ENCODE results near the gene LOXL3. TPM values are rescaled to one million over a fixed set of nuclear protein-coding genes. Genes with fewer than 3 reads are reported as not detected.

The LOXL3 gene
- total and polyA plus RNA-seq, 2 experiments from 2014 or later, result 11.2 to 13.6 TPM

GRCh38 chr2:74507145-74507925 lies 46.4 kb downstream of the LOXL3 start, which contains the start of gene PCGF1:
PCGF1 (minus strand) TSS chr2:74507695; CDS start chr2:74507668, 27 bp downstream.
- TF ChIP-seq EZH2 (IDR thresholded peaks at IDR 0.05; ENCODE audit: borderline replicate concordance), result no peak
- peak; percentile 49 for TF ChIP-seq CTCF (IDR thresholded peaks at IDR 0.05; ENCODE audit: poor library complexity)
- peak within 1 kb of the TSS; percentile 93 for H3K4me2 ChIP-seq
- no peaks in the 10 kb centered on the region for H3K9me3 ChIP-seq (ENCODE audit: low read depth)
- no peaks in the 10 kb centered on the region for H3K36me3 ChIP-seq (replicated peaks; ENCODE audit: insufficient read depth, low read depth)
- H3K27me3 ChIP-seq, result peaks cover 27% of the 10 kb centered on the region
- H4K20me1 ChIP-seq (ENCODE audit: insufficient read depth, poor library complexity, severe bottlenecking), result no peaks in the 10 kb centered on the region
- no peaks in the 10 kb centered on the region for H3K9me2 ChIP-seq (replicated peaks; ENCODE audit: insufficient read depth)
- DNase-seq (ENCODE audit: low spot score), result peak; percentile 99
- peaks cover 29% of the 10 kb centered on the region for H3K4me1 ChIP-seq (ENCODE audit: insufficient read depth)
- H3K4me3 ChIP-seq, result peak within 1 kb of the TSS; percentile 47
- H2AFZ ChIP-seq, result peak within 1 kb of the TSS; percentile 98
- H3K79me2 ChIP-seq, result peaks cover 37% of the 10 kb centered on the region
- peak within 1 kb of the TSS; percentile 97 for H3K27ac ChIP-seq
- WGBS (ENCODE audit: low lambda C conversion rate, missing lambda C conversion rate), result 3% methylated on average over 54 of the region's 56 CpGs

- Histone ChIP-seq H3K36me3 (replicated peaks; ENCODE audit: insufficient read depth, low read depth) (no peaks in the 10 kb centered on the region), H3K9me2 (replicated peaks; ENCODE audit: insufficient read depth) (no peaks in the 10 kb centered on the region), H3K4me3 (no peak overlapping the region), H3K4me2 (peak overlapping the region; percentile 92), H3K27me3 (peaks cover 21% of the 10 kb centered on the region), H4K20me1 (ENCODE audit: insufficient read depth, poor library complexity, severe bottlenecking) (no peaks in the 10 kb centered on the region), H3K27ac (peak overlapping the region; percentile 97), H3K4me1 (ENCODE audit: insufficient read depth) (peaks cover 40% of the 10 kb centered on the region), H2AFZ (no peak overlapping the region), H3K79me2 (peaks cover 40% of the 10 kb centered on the region), H3K9me3 (ENCODE audit: low read depth) (no peaks in the 10 kb centered on the region)
- TF ChIP-seq EZH2 (IDR thresholded peaks at IDR 0.05; ENCODE audit: borderline replicate concordance), result no peak
- no peak for TF ChIP-seq CTCF (IDR thresholded peaks at IDR 0.05; ENCODE audit: poor library complexity)
- no peak for TF ChIP-seq EZH2phosphoT487 (IDR thresholded peaks at IDR 0.05; ENCODE audit: low read depth, severe bottlenecking, unreplicated experiment)
- DNase-seq (ENCODE audit: low spot score), result no peak
- WGBS (ENCODE audit: low lambda C conversion rate, missing lambda C conversion rate), result 93% methylated on average over 14 of the region's 14 CpGs
Observed at GRCh38 chr2:74505448-74506246, 48.1 kb downstream of the LOXL3 start.

GRCh38 chr2:74504591-74504990 lies 49.2 kb downstream of the LOXL3 start:
- no peaks in the 10 kb centered on the region for H3K9me2 ChIP-seq (replicated peaks; ENCODE audit: insufficient read depth)
- no peak overlapping the region for H3K4me3 ChIP-seq
- WGBS (ENCODE audit: low lambda C conversion rate, missing lambda C conversion rate), result 94% methylated on average over 3 of the region's 3 CpGs
- no peak for DNase-seq (ENCODE audit: low spot score)
- H3K36me3 ChIP-seq (replicated peaks; ENCODE audit: insufficient read depth, low read depth), result no peaks in the 10 kb centered on the region
- no peaks in the 10 kb centered on the region for H3K9me3 ChIP-seq (ENCODE audit: low read depth)
- H3K79me2 ChIP-seq, result peaks cover 40% of the 10 kb centered on the region
- no peak overlapping the region for H2AFZ ChIP-seq
- H3K4me2 ChIP-seq, result peak overlapping the region; percentile 92
- peaks cover 20% of the 10 kb centered on the region for H3K27me3 ChIP-seq
- H3K4me1 ChIP-seq (ENCODE audit: insufficient read depth), result peaks cover 49% of the 10 kb centered on the region
- H4K20me1 ChIP-seq (ENCODE audit: insufficient read depth, poor library complexity, severe bottlenecking), result no peaks in the 10 kb centered on the region
- TF ChIP-seq EZH2phosphoT487 (IDR thresholded peaks at IDR 0.05; ENCODE audit: low read depth, severe bottlenecking, unreplicated experiment) (no peak), EZH2 (IDR thresholded peaks at IDR 0.05; ENCODE audit: borderline replicate concordance) (no peak), CTCF (IDR thresholded peaks at IDR 0.05; ENCODE audit: poor library complexity) (no peak)
- H3K27ac ChIP-seq, result peak overlapping the region; percentile 27

All from hepatocyte (in vitro differentiated cells).